Astrocyte (in vitro differentiated cells and primary cell): Measurements from ENCODE around the gene FKBP7. TPM values are rescaled to one million over a fixed set of nuclear protein-coding genes. Genes with fewer than 3 reads are reported as not detected.
A peak's percentile ranks its signal among the peaks of the same experiment; 100 is the strongest.

Source experiments
- DNase-seq: peaks from one replicate; pipeline ENCODE4 v3.0.0-alpha.2; 2010; ENCODE audit warnings: low read depth
- FAIRE-seq: peaks from 2 replicates; lab custom pipeline; 2011; peaks lifted over from hg19 to GRCh38; lab: Jason Lieb, UNC
- H2AFZ ChIP-seq: 2 replicates; pipeline ENCODE4 v1.6.0; 2012; ENCODE audit warnings: low read depth, low read length, inconsistent platforms
- H3K27ac ChIP-seq: 2 replicates; pipeline ENCODE4 v1.5.1; 2011; ENCODE audit warnings: low read depth, low read length, inconsistent platforms
- H3K27me3 ChIP-seq: 2 replicates; pipeline ENCODE4 v1.6.0; 2011; ENCODE audit warnings: low read length, inconsistent platforms; ENCODE audit not compliant: insufficient read depth
- H3K36me3 ChIP-seq: 2 replicates; pipeline ENCODE4 v1.5.1; 2011; ENCODE audit warnings: low read length, inconsistent platforms; ENCODE audit not compliant: insufficient read depth
- H3K4me1 ChIP-seq: 2 replicates; pipeline ENCODE4 v1.5.1; 2011; ENCODE audit warnings: low read length, inconsistent platforms; ENCODE audit not compliant: insufficient read depth
- H3K4me2 ChIP-seq: 2 replicates; pipeline ENCODE4 v1.6.0; 2012; ENCODE audit warnings: low read length, inconsistent platforms
- H3K4me3 ChIP-seq: 2 replicates; pipeline ENCODE4 v1.5.1; 2011; ENCODE audit warnings: low read depth, mild to moderate bottlenecking, low read length, inconsistent platforms; ENCODE audit not compliant: insufficient read depth
- H3K79me2 ChIP-seq: 2 replicates; pipeline ENCODE4 v1.6.0; 2012; ENCODE audit warnings: mild to moderate bottlenecking, low read length, inconsistent platforms; ENCODE audit not compliant: insufficient read depth
- H3K9ac ChIP-seq: 2 replicates; pipeline ENCODE4 v1.6.0; 2012; ENCODE audit warnings: mild to moderate bottlenecking, low read length, inconsistent platforms
- H3K9me3 ChIP-seq: 2 replicates; pipeline ENCODE4 v1.5.1; 2012; ENCODE audit warnings: low read depth, mild to moderate bottlenecking, low read length, inconsistent platforms; ENCODE audit not compliant: insufficient read depth
- H4K20me1 ChIP-seq: 2 replicates; pipeline ENCODE4 v1.6.0; 2012; ENCODE audit warnings: low read length, inconsistent platforms; ENCODE audit not compliant: insufficient read depth
- H3K27ac Mint-ChIP-seq: one replicate; pipeline ENCODE4 v1.8.0; 2021; ENCODE audit warnings: mild to moderate bottlenecking, mixed read lengths; ENCODE audit not compliant: unreplicated experiment
- H3K27me3 Mint-ChIP-seq: one replicate; pipeline ENCODE4 v1.8.0; 2021; ENCODE audit warnings: low read depth, mixed read lengths; ENCODE audit not compliant: unreplicated experiment
- H3K36me3 Mint-ChIP-seq: one replicate; pipeline ENCODE4 v1.8.0; 2021; ENCODE audit warnings: low read depth, mixed read lengths; ENCODE audit not compliant: unreplicated experiment
- H3K4me1 Mint-ChIP-seq: one replicate; pipeline ENCODE4 v1.8.0; 2021; ENCODE audit warnings: low read depth, mixed read lengths; ENCODE audit not compliant: unreplicated experiment
- H3K4me3 Mint-ChIP-seq: one replicate; pipeline ENCODE4 v1.8.0; 2021; ENCODE audit warnings: mild to moderate bottlenecking, moderate library complexity, mixed read lengths; ENCODE audit not compliant: unreplicated experiment
- H3K9me3 Mint-ChIP-seq: one replicate; pipeline ENCODE4 v1.8.0; 2021; ENCODE audit warnings: mild to moderate bottlenecking, mixed read lengths; ENCODE audit not compliant: unreplicated experiment
- CTCF ChIP-seq: IDR thresholded peaks from 2 replicates; pipeline ENCODE4 v1.5.1; 2011; ENCODE audit warnings: low read depth, mild to moderate bottlenecking, inconsistent platforms, low read length, moderate library complexity; ENCODE audit not compliant: insufficient read depth
- EZH2 ChIP-seq: IDR thresholded peaks from 2 replicates; pipeline ENCODE4 v1.6.1; 2012; ENCODE audit warnings: mild to moderate bottlenecking, low read length, inconsistent platforms; ENCODE audit not compliant: insufficient read depth
- total RNA-seq: library from RNA; stranded (reverse); gene quantifications from 2 replicates; pipeline ENCODE4 v1.2.1, GENCODE V29; 2021

The FKBP7 gene
- total RNA-seq, 1 donor from 2014 or later: 45.1 TPM

GRCh38 chr2:178441426-178441825, 37.0 kb downstream of the FKBP7 start:
- peaks cover 12% of the 10 kb centered on the region for H3K4me1 Mint-ChIP-seq
- Histone ChIP-seq H3K9me3 (no peaks in the 10 kb centered on the region), H3K4me2 (peak overlapping the region; percentile 3), H3K4me3 (no peak overlapping the region), H2AFZ (no peak overlapping the region), H3K79me2 (peaks cover 7% of the 10 kb centered on the region), H4K20me1 (peaks cover 13% of the 10 kb centered on the region), H3K27ac (no peak overlapping the region), H3K9ac (no peak overlapping the region), H3K36me3 (peaks cover 52% of the 10 kb centered on the region), H3K27me3 (no peaks in the 10 kb centered on the region), H3K4me1 (no peaks in the 10 kb centered on the region)
- peaks cover 18% of the 10 kb centered on the region for H3K36me3 Mint-ChIP-seq
- FAIRE-seq (no peak), DNase-seq (no peak)
- H3K27me3 Mint-ChIP-seq: no peaks in the 10 kb centered on the region
- H3K4me3 Mint-ChIP-seq: no peak overlapping the region
- peak overlapping the region; percentile 41 for H3K27ac Mint-ChIP-seq
- TF ChIP-seq EZH2 (no peak), CTCF (no peak)
- no peaks in the 10 kb centered on the region for H3K9me3 Mint-ChIP-seq

GRCh38 chr2:178436662-178437061, 41.7 kb downstream of the FKBP7 start:
- no peaks in the 10 kb centered on the region for H3K9me3 ChIP-seq
- FAIRE-seq: no peak
- no peak overlapping the region for H3K4me2 ChIP-seq
- H3K4me1 ChIP-seq: no peaks in the 10 kb centered on the region
- Mint-ChIP-seq H3K4me3 (no peak overlapping the region), H3K27ac (no peak overlapping the region), H3K36me3 (peaks cover 22% of the 10 kb centered on the region), H3K27me3 (no peaks in the 10 kb centered on the region), H3K4me1 (peaks cover 13% of the 10 kb centered on the region), H3K9me3 (no peaks in the 10 kb centered on the region)
- peaks cover 7% of the 10 kb centered on the region for H4K20me1 ChIP-seq
- TF ChIP-seq CTCF: no peak
- no peak for TF ChIP-seq EZH2
- no peaks in the 10 kb centered on the region for H3K27me3 ChIP-seq
- H3K4me3 ChIP-seq: no peak overlapping the region
- peaks cover 62% of the 10 kb centered on the region for H3K36me3 ChIP-seq
- H3K79me2 ChIP-seq: no peaks in the 10 kb centered on the region
- H3K27ac ChIP-seq: no peak overlapping the region
- DNase-seq: no peak
- no peak overlapping the region for H2AFZ ChIP-seq
- H3K9ac ChIP-seq: no peak overlapping the region

- peaks cover 4% of the 10 kb centered on the region for H3K9me3 Mint-ChIP-seq
- H3K36me3 Mint-ChIP-seq: peaks cover 43% of the 10 kb centered on the region
- peaks cover 3% of the 10 kb centered on the region for H3K4me1 ChIP-seq
- H2AFZ ChIP-seq: no peak overlapping the region
- H3K9me3 ChIP-seq: no peaks in the 10 kb centered on the region
- DNase-seq (no peak), FAIRE-seq (no peak)
- H3K27me3 Mint-ChIP-seq: no peaks in the 10 kb centered on the region
- no peak overlapping the region for H3K27ac Mint-ChIP-seq
- H3K4me2 ChIP-seq: no peak overlapping the region
- TF ChIP-seq EZH2: no peak
- no peak for TF ChIP-seq CTCF
- no peak overlapping the region for H3K9ac ChIP-seq
- no peaks in the 10 kb centered on the region for H3K4me1 Mint-ChIP-seq
- no peaks in the 10 kb centered on the region for H3K27me3 ChIP-seq
- H4K20me1 ChIP-seq: no peaks in the 10 kb centered on the region
- H3K4me3 ChIP-seq: no peak overlapping the region
- no peak overlapping the region for H3K4me3 Mint-ChIP-seq
- H3K79me2 ChIP-seq: peaks cover 11% of the 10 kb centered on the region
- no peak overlapping the region for H3K27ac ChIP-seq
- peaks cover 38% of the 10 kb centered on the region for H3K36me3 ChIP-seq
Observed at GRCh38 chr2:178429336-178429735, 49.1 kb downstream of the FKBP7 start.
